ENCODE measurements around the gene PSMC3.

DNA sequence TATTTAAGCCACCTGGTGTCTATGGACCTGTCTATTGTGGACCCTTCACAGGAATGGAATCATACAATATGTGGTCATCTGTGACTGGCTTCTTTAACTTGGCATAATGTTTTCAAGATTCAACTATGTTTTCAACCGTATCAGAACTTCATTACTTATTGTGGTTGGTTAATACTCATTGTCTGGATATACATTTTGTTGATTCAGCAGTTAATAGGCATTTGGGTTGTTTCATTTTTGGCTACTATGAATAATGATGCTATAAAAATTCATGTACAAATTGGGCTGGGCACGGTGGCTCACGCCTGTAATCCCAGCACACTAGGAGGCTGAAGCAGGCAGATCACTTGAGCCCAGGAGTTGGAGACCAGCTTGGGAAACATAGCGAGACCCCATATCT lies 25.2 kb upstream of the PSMC3 start:
- TF ChIP-seq, protein P1, sequence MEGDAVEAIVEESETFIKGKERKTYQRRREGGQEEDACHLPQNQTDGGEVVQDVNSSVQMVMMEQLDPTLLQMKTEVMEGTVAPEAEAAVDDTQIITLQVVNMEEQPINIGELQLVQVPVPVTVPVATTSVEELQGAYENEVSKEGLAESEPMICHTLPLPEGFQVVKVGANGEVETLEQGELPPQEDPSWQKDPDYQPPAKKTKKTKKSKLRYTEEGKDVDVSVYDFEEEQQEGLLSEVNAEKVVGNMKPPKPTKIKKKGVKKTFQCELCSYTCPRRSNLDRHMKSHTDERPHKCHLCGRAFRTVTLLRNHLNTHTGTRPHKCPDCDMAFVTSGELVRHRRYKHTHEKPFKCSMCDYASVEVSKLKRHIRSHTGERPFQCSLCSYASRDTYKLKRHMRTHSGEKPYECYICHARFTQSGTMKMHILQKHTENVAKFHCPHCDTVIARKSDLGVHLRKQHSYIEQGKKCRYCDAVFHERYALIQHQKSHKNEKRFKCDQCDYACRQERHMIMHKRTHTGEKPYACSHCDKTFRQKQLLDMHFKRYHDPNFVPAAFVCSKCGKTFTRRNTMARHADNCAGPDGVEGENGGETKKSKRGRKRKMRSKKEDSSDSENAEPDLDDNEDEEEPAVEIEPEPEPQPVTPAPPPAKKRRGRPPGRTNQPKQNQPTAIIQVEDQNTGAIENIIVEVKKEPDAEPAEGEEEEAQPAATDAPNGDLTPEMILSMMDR (conservative IDR thresholded peaks at IDR 0.05) = no peak
- TF ChIP-seq EZH2 (IDR thresholded peaks at IDR 0.05; ENCODE audit: low read depth) = no peak
